Measurements from ENCODE around the gene HNRNPM. TPM values are rescaled to one million over a fixed set of nuclear protein-coding genes. Genes with fewer than 3 reads are reported as not detected.

HNRNPM gene
- total RNA-seq, 4 donors from 2014 or later = 60.4 to 103 (median 79.7) TPM

DNA sequence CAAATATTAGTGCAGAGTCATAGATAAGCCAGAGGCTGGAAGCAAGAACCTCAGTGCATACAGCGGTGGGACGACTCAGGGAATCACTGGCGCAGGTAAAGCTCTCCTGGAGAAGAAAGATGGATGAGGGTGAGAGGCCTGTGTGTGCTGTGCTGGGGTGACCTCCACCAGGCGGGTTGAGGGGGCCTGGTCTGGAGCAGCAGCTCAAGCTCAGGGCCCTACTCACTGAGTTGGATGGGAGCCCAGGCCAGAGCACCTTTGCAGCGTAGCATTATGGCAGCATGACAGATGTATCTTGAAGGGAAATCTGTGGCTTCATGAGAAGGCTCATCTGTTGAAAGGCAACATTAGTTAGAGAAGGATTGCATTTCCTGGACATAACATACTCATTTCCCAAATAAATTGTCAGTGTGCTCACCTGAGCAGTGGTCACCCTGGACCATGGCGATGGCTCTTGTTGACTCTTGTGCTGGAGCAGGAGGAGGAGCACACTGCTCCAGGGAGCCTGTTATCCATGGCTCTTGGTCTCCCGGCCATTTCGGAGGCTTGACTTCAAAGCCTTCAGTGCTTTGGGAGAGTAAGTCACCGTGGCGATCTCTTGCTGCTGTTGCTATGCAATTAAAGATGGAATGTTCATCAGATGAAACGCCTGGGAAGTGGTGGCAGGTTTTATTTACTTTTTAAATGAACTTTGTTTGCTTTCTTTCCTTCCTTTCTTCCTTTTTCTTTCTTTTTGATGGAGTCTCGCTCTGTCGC lies 25.0 kb downstream of the HNRNPM start:
- no peak for TF ChIP-seq POLR2A (IDR thresholded peaks at IDR 0.05)
- TF ChIP-seq, protein P1, sequence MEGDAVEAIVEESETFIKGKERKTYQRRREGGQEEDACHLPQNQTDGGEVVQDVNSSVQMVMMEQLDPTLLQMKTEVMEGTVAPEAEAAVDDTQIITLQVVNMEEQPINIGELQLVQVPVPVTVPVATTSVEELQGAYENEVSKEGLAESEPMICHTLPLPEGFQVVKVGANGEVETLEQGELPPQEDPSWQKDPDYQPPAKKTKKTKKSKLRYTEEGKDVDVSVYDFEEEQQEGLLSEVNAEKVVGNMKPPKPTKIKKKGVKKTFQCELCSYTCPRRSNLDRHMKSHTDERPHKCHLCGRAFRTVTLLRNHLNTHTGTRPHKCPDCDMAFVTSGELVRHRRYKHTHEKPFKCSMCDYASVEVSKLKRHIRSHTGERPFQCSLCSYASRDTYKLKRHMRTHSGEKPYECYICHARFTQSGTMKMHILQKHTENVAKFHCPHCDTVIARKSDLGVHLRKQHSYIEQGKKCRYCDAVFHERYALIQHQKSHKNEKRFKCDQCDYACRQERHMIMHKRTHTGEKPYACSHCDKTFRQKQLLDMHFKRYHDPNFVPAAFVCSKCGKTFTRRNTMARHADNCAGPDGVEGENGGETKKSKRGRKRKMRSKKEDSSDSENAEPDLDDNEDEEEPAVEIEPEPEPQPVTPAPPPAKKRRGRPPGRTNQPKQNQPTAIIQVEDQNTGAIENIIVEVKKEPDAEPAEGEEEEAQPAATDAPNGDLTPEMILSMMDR (IDR thresholded peaks at IDR 0.05) = no peak
- intact Hi-C loops (cut with DNase I; ENCODE audit: low total_unique reads) = no loop called here
- H3K4me3 ChIP-seq (ENCODE audit: low read depth, poor library complexity, severe bottlenecking) = no peak overlapping the region
- WGBS, 2 donors = 88 to 91% methylated on average over 13 of the region's 13 CpGs
- no peak for DNase-seq (ENCODE audit: low spot score in 2 of 2)

DNA sequence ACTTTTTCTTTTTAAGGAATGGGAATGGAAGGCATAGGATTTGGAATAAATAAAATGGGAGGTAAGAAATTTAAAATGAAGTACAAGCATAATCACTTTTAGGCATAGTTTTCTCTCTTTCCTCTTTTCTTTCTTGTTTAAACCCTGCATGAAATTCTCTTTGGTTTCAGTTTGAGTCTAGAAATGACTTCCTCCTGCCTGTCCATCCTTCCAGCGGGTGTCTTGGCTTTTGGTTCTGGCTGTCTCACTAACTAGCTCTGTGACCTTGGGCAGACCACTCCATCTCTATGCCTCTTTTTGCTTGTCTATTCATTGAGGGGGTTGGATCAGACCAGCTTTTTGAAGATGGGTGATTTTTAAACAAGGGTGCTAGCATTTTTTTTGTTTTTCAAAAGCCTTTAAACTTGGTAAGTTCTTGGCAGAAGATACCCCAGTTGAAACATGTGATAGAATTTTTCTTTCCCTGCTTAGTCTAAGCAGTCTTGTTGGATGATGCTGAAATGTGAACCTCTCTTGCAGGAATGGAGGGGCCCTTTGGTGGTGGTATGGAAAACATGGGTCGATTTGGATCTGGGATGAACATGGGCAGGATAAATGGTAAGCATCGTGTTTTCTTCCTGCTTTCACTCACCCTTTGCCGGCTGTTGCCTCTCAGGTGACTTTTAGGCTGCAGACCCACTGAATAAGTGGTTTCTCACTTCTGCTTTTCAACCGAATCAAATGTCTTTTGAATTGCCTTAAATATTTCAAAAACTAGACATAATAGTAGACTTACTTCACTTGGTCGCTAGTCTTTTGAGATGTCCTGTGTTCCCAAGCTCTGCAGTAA lies 29.1 kb downstream of the HNRNPM start:
- TF ChIP-seq, protein P1 (IDR thresholded peaks at IDR 0.05) = no peak
- TF ChIP-seq POLR2A (IDR thresholded peaks at IDR 0.05) = no peak
- WGBS, 2 donors = 71 to 81% methylated on average over 6 of the region's 6 CpGs
- no peak for DNase-seq (ENCODE audit: low spot score in 2 of 2)
- no peak overlapping the region for H3K4me3 ChIP-seq (ENCODE audit: low read depth, poor library complexity, severe bottlenecking)
- intact Hi-C loops (cut with DNase I; ENCODE audit: low total_unique reads) = no loop called here

DNA sequence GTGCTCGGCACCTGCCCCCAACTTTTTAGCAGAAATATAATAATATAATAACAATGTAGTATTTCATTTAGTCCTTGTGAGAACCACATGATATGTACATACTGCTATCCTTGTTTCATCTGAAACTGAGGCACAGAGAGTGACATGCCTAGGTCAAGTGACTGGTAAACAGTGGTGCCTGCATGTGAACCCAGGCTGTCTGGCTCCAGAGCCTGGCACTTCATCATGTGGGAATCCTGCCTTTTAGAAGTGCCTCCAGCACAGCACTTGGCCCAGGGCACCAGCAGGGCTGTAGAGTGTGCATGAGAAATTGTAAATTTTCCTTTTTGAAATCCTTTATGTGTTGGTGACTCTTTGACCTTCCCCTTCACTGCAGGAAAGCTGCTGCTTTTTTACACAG lies 30.2 kb downstream of the HNRNPM start:
- intact Hi-C loops (cut with DNase I; ENCODE audit: low total_unique reads) = no loop called here
- TF ChIP-seq, protein P1 (IDR thresholded peaks at IDR 0.05) = no peak
- TF ChIP-seq POLR2A (IDR thresholded peaks at IDR 0.05) = no peak

DNA sequence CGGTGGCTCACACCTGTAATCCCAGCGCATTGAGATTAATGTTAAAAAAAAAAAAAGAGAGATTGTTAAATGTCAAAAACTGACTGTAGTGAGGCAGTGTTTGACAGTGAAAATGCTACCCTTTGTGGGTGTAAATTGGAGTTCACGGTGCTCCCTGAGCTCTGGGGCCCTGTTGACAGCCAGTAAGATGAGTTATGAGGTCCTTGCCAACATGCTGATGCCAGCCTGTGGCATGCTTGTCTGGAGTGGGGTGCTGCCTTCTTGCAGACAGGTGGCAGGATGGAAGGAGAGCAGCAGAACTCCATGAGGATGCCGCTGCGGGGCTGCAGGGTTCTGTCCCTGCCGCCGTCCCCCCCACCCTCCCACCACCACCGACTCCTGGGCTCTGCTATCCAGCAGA lies 31.7 kb downstream of the HNRNPM start:
- intact Hi-C loops (cut with DNase I; ENCODE audit: low total_unique reads) = no loop called here
- 83% methylated on average over 8 of the region's 8 CpGs for WGBS, 2 donors
- DNase-seq (ENCODE audit: low spot score in 2 of 2) = no peak
- H3K4me3 ChIP-seq (ENCODE audit: low read depth, poor library complexity, severe bottlenecking) = no peak overlapping the region
- TF ChIP-seq, protein P1 (IDR thresholded peaks at IDR 0.05) = no peak
- no peak for TF ChIP-seq POLR2A (IDR thresholded peaks at IDR 0.05)

More for the DNA sequence above, 30.2 kb downstream of the HNRNPM start:
- WGBS, 2 donors = 93 to 100% methylated on average over 1 of the region's 1 CpG
- no peak for DNase-seq (ENCODE audit: low spot score in 2 of 2)
- no peak overlapping the region for H3K4me3 ChIP-seq (ENCODE audit: low read depth, poor library complexity, severe bottlenecking)

DNA sequence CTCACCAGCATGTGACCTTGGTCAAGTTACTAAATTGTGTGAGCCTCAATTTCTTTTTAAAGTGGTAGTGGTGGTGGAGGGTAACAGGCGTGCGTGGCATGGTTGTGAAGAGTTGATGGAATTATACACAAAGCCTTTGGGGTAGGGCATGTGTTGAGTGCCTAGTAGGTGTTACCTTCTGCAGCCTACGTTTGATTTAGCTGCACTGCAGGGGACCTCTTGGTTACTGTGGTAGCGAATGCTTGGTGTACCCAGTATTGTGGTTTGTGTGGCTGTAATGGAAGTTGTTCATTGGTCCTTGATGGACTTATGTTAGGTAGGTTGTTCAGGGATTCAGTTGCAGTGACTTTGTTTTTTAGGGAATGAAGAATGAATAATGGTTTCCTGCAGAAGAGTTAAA lies 33.1 kb downstream of the HNRNPM start:
- intact Hi-C loops (cut with DNase I; ENCODE audit: low total_unique reads) = no loop called here

More for the DNA sequence above, 33.1 kb downstream of the HNRNPM start:
- TF ChIP-seq, protein P1 (IDR thresholded peaks at IDR 0.05) = no peak
- no peak for TF ChIP-seq POLR2A (IDR thresholded peaks at IDR 0.05)
- no peak overlapping the region for H3K4me3 ChIP-seq (ENCODE audit: low read depth, poor library complexity, severe bottlenecking)
- 63 to 82% methylated on average over 4 of the region's 4 CpGs for WGBS, 2 donors
- DNase-seq (ENCODE audit: low spot score in 2 of 2) = no peak
